Activated T-helper 1 cell treated with anti-CD3 and anti-CD28 coated beads, Interleukin-2, amount 50 U/mL, for 16 hours (primary cell): ENCODE measurements around the gene MGAT5.

Source experiments
- DNase-seq, 2 donors: peaks; one replicate each; pipeline ENCODE4 v3.0.0-alpha.2; 2020; ENCODE audit warnings: low read depth in 1 of 2, low spot score in 1 of 2

MGAT5 gene

DNA sequence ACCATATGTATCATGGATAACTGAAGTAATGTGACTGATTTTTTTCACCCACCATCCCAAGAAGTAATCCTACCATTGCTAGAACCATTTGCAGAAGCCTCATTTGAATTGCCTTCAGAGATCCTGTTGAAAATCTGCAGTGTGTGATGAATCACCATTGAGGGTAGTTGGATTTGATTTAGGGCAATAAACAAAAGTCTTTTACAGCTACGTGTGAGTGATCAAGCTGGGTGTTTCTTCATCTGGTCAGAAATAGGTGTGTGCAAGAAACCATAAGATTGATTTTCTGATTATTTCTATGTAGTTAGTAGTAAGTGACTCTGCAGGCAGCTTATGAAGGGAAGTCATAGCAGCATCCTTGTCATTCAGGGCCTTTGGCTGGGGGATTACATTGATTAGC is 159.6 kb downstream of the MGAT5 start:
- no peak for DNase-seq

DNA sequence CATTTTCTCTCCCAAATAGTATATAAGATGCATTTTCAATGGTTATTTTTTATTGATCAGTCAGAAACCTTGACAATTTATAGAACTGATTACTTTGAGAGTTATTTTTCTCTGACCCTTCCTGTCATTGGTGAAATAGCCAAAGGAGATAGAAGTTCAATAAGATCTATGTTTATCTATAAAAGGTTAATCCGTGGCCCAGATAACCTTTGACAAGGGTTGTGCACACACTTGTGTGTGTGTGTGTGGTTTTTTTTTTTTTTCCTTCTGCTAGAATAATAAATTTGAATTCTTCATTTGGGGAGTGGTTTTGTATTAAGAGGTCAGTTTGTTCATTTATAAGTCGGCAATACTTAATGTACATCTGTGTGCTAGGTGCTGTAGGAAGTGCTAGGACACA is 160.0 kb downstream of the MGAT5 start:
- no peak for DNase-seq

DNA sequence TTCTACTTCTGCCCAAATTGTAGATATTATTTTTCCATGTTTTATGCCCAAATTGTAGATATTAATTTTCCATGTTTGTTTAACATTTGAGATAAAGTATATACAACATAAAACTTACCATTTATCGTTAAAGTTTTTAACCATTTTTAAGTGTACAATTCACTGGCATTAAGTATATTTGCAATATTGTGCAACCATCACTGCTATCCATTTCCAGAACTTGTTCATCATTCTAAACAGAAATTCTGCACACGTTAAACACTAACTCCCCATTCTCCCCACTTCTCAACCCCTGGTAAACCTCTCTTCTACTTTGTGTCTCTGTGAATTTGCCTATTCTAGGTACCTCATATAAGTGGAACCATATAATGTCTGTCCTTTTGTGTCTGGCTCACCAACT is 162.1 kb downstream of the MGAT5 start:
- no peak for DNase-seq

DNA sequence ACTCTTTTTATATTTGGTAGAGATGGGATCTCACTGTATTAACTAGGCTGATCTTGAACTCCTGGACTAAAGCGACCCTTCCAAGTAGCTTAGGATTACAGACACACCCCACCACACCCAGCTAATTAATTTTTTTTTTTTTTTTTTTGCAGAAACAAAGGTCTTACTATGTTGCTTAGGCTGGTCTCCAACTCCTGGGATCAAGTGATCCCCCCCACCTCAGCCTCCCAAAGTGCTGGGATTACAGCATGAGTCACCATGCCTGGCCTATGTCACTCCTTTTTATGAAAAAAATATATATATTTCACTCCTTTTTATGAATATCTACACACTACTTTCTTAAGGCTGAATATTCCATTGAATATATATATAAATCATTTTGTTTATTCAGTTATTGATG is 162.8 kb downstream of the MGAT5 start:
- no peak for DNase-seq

DNA sequence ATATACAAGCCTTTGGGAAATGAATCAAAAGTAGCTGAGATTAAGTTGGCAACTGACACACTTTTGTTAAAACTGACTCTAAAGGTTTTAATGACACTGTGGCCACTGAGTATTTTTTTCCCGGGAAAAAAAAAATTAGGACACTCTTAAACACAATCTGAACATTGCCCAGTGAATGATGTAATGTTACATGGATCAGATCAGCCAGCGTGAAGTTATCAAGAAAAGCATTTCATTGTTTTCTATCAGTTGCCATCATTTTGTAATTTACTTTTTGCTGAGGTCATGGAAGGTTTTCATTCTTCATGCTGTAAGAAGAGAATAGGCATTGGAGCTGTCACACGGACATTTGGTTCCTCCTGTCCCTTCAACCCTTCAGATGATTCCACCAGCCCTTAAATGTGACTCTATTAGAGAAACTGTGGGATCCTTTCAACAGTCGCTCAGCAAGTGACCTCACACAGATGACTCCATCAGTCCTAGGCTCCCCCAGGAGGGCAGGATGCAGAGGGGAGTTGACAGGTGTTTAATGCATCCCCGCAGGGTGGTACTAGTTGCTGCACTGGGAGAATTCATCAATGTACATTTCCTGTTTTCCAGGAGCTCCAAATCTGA is 164.2 kb downstream of the MGAT5 start:
- DNase-seq: no peak

DNA sequence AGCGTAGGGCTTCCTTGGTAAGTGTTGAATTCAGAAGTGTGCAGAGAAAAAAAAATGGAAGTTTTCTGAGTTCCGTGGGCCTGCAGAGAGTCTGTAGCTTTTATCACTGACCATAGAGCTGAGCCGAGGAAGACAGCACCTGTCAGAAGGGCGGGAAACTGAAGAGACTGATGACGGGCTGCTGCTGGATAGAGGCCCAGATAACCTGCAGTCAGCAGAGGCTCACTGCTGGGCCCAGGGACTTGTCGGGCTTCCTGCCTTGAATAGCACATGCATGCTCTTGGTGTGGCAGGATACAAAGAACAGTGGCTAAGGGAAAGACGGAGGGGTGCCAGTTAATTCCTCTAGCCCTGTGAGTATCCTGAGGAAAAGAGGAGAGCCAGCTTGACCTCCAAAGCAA is 166.4 kb downstream of the MGAT5 start:
- DNase-seq: no peak

DNA sequence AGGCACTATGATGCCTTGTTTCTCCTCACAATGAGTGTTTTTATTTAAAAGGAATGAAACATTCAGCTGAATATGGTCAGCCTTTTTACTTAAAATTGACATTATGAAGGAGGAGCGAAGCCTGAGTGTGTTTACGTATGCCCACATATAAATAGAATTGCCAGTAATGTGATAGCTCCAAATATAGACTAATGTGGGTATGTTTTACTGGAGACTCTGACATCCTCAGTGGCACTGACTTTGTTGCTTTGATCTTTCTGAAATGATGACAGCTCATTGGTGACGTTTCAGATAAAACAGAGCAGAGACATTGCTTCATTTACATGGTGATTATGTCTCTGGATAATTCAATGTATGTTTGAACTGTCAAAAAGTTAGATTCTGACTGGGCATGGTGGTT is 167.0 kb downstream of the MGAT5 start:
- no peak for DNase-seq

DNA sequence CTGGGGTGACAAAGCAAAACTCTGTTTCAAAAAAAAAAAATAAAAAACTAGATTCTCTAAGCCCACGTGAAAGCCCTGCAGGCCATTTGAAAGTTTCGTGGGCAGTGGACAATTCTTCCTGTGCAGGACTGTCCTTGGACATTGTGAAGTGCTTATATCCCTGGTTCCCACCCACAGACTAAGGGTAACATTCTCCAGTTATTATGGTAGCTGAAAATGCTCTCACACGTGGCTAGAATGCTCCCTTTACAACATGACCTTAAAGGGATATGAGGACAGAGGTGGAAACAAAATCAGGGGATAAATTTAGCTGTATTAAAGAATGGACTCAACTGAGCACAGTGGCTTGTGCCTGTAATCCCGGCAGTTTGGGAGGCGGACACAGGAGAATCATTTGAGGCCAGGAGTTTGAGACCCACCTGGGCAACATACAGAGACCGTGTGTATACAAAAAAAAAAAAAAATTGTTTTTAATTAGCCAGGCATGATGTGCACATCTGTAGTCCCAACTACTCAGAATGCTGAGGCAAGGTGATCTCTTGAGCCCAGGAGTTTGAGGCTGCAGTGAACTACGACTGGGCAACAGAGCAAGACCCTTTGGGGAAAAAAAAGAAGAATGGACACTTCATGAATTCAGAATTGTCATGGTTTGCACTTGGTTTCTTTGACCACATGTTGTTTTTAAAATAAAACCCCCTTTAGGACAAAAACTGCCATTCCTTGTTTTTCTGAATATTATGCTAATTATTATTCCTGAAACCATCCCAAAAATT is 167.9 kb downstream of the MGAT5 start:
- DNase-seq: no peak

DNA sequence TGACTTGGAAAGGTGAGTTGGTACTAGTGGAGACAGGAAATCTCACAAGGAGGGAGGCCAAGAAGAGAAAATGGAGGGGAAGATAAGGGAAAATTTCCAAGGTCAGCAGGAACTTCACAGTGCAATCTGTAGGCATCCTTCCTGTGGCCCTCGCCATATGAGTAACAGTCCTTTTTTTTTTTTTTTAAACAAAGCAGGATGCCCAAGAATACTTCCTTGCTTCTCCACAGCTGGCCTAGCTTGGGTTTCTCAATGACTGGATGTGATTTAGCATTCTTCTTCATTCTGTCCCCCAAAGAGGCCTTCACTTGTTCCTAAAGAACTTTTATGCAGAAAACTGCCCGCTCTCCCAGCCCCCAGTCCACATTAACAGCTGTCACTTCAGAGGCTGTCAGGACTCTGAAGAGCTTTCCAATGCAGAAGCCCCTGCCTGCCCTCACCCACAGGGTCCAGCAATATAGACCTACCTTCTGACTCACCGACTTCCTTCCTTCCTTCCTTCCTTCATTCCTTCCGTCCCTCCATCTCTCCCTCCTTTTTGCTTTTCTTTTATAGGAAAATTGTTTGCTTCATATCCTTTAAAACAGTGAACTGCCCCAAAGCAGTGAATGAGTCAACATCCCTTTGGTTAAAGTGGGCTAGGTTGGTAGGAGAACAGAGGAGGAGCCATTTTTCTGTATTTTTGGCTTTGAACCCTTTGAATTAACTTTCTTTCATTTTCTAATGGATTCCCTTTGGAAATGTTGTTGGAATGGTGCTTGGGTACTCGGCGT is 172.0 kb downstream of the MGAT5 start:
- no peak for DNase-seq

DNA sequence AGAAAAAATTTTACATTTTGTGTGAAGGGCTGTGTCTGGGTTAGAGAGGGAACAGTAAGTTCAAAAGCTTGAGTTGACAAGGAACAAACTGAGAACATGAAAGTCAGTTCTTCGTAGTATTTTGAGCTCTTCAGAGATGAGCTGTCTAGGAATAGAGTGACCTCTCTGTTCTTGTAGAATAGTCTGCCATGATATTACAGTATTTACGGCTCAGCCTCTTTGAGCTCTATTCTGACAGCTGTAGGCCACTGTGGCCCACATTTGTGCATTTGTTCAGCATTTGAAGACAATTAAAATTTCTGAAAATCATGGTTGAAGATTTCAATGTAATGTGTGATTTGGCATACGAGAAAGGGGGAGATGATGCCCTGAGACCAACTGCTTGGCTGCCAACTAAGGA is 172.8 kb downstream of the MGAT5 start:
- no peak for DNase-seq

DNA sequence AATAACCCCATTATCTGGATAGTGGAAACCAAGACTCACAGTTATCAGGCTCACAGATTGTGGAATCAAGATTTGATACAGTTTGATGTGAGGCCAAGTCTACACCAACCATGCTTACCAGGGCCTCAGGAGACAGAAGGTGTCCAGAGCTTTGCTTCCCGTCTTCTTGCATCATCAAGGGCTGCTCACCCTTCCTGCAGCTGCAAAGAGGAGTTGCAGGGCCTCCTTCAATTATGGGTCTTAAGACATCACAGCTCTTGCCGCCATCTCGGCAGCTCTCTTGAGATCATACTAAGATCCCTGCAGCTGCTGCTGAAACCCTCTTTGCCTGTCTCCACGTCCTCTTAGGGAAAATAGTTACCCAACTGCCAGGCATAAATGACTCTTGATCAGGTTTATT is 176.0 kb downstream of the MGAT5 start:
- DNase-seq: no peak

DNA sequence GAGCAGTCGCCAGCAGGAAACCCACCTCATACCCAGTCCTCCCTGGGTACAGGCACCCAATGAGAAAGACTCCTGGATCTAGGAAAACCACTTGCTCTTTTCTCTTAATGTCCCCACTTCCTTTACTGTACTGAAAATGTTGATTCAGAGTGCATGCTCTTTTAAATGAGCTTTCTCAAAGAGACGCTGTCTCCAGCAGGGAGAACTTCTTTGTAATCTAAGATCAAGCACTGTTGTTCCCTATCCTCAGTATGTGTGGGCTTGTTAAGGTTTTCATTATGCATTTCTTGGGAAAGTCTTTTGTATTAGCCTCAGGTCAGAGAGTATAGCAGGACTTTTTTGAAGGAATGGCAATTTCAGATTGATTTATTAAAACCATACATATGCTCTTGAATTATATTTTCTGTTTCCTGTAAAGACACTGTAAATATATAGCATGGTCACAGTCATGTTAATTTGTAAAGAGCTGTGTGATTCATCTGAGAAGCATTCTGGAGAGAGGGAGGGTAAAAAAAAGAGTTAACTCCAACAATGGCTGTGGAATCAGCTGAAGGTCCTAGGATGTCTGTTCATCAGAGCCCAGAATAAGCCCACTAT is 178.1 kb downstream of the MGAT5 start:
- DNase-seq: no peak

DNA sequence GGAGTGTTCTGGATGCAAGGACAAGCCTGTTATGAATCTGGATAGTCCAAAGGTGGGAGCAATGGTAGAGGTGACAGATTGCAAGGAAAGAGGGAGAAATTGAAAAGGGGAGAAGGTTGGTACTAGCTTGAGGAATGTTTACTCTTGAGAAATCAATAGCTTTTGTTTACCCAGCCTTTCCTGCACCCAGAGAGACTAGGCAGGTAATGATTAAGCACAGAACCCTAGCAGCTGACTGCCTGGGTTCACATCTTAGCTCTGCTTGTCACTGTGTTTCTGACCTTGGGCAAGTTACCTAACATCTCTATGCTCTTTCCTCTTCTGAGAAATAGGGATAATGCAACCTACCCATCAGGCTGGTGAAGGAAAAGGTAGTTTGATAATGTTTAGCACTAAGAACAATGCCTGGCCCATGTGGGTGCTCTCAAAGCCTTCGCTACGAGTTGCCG is 178.6 kb downstream of the MGAT5 start:
- no peak for DNase-seq

DNA sequence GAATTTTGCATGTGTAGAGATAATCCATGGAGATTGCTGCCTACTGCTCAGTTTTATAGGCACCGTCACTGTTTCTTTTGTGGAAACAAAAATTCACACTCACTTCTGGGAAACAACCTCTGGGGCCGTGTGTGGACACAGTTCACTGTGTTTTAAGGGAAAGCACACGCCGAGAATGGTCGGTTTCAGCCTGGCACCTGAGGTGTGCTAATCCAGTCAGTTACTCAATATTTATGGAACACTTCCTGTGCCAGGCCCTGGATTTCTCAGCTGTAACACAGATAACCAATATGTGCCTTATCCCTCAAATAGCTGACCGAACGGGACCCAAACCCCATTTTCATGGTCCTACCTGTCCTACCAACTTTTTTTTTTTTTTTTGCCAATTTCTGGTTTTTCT is 179.6 kb downstream of the MGAT5 start:
- DNase-seq: no peak

DNA sequence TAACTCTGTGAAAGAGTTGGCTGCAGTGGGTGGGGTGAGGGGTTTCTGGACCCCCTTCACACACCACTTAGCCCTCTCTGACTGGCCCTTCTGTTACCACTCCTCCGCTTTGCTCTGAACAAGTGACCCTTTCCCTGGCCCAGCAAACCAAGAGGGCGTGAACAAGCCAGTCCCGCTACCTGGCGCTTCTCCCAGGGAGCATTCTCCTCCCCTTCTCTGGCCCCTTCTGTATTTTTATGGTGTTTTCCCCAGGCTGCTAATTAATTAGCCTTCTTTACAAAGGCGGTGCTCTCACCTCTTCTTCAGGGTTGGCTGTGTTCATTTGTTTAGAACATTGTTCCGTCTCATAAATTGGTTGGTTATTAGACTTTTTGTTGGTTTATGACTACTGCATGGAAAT is 180.1 kb downstream of the MGAT5 start:
- no peak for DNase-seq

DNA sequence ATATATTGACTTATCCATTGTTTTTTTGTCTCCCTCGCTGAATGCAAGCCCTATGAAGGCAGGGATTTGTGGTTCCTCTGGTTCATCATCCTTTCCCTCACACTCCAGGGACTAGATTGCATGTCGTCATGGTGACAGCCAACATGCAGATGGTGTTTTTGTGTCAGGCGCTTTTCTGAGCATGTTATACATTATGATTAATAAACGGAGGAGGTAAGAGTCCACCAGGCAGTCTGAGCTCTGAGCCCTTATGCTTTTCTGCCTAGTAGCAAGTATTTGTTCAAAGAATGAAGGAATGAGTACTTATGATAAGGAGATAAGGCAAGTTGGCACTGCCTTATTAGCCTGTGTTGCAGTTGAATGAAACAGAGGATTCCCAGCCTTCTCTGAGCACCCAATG is 181.6 kb downstream of the MGAT5 start:
- DNase-seq: no peak

DNA sequence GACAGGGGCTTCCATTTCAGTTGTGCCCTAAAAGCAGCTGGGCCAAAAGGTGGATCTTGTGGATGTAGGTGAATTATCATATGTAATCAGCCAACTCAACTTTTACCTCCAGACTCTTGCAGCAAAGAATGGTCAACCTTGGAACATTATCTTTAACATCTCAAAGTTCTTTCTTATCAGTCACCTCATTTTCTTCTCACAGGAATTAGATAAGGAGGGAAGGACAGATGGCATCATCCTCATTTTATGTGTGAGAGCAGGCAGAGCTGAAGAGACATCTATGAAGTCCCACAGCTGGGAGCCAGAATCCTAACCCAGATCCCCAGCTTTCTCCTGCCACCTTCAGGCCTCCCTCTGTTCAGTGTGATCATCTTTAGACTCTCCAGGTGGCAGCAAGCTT is 182.1 kb downstream of the MGAT5 start:
- no peak for DNase-seq

DNA sequence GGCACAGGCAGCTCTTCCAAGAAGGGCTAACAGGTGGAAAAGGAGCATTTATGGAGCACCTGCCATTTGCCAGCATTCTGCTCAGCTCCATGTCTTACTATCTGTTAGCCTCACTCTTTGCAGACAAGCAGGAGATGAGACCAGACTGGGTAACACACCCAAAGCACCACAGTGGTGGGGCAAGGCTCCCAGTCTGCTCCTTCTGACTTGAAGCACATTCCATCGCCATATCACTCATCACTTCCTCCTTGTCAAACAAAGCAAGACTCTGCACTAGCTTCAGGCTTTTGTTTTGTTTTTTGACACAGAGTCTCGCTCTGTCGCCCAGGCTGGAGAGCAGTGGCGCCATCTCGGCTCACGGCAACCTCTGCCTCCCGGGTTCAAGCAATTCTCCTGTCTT is 182.8 kb downstream of the MGAT5 start:
- no peak for DNase-seq

DNA sequence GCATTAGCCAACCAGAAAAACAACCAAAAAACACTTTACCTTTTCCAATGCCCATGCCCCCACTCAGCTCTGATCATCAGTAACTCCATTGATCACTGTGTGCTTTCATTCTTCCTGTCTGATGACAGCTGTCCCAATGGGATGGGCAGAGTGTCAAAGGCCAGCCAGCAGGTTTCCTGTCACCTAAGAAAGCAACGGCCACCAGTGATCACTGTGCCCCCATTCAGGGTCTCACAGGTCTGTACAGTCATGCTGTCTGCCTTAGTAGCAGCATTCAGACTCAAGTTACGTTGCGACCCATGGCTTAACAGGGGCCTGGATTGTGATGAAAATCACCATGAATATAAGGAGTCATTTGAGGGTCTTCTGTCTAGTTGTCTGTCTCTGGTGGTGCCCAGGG is 184.5 kb downstream of the MGAT5 start:
- no peak for DNase-seq

DNA sequence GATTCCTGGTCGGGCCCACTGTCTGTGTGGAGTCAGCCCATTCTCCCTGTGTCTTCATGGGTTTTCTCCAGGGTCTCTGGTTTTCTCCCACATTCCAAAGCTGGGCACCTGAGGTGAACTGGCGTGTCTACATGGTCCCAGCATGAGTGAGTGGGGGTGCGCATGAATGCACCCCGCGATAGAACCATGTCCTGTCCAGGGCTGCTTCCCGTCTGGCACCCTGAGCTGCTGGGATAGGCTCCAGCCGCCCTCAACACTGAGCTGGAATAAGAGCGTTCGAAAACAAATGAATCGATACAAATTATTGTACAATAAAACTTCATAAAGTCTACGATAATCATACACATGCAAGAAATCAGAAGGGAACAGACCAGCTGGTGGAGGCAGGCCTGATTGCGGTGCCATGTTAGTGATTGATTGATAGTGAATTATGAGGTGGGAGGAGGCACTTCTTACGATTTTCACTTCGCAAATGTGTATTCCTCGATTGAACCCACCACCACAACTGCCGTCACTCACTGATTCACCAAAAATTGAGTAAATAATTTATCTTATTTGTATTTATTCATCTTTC is 186.6 kb downstream of the MGAT5 start:
- no peak for DNase-seq

DNA sequence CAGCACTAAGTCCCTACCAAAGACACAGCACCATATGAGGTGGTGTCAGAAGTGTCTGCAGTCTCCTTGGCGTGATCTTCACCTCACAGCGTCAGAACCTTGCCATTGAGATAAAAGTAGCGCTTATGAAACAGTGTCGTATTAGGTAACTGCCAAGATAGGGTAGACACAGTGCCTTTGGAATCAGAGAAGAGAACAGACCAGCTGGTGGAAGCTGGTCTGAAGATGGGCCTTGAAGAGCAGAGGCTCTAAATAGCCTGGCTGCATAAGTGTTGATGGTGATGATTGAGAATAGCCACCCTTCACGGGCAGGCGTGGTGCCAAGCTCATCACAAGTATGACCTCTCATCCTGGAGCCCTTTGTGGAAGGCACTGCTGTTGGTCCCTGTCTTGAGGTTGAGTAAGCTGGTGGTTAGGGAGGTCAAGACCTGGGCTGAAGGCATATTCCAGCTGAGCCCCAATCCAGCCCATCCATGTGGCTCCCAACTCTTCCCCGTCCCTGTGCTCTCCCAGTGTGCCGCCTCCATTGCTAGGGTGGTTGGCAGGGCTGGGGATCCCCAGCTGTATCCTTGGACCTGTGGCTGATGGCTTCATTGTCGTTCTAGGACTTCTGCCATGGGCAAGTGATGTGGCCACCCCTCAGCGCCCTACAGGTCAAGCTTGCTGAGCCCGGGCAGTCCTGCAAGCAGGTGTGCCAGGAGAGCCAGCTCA is 187.4 kb downstream of the MGAT5 start:
- no peak for DNase-seq
